Measurements from ENCODE around the gene WRNIP1.

GRCh38 chr6:2772840-2773239 lies 7.6 kb downstream of the WRNIP1 start:
- TF ChIP-seq POLR2AphosphoS5 (IDR thresholded peaks at IDR 0.05; ENCODE audit: low read depth, low read length) (no peak), REST (IDR thresholded peaks at IDR 0.05; ENCODE audit: insufficient read depth in 1 of 2, low read depth in 2 of 2, low read length in 2 of 2) (no peak)

All from PFSK-1 (cell line).